Omental fat pad (tissue), 4 donors: ENCODE measurements around the gene BOD1. TPM values are rescaled to one million over a fixed set of nuclear protein-coding genes. Genes with fewer than 3 reads are reported as not detected.
"Not testable (repeated sequence)": the region's sequence is repeated elsewhere in the genome, so short reads cannot be mapped to it uniquely, and the experiment has no call there.

Experiments
- ATAC-seq: fragments of 150-250 bp; one replicate; pipeline ENCODE4 v1.9.1; 2016; ENCODE audit warnings: mild to moderate bottlenecking, moderate library complexity; ENCODE audit not compliant: low FRiP score
- DNase-seq: peaks from one replicate; pipeline ENCODE4 v3.0.0-alpha.2; 2019; ENCODE audit warnings: low spot score
- CTCF ChIP-seq, 3 donors: fragments of 450-650 bp; IDR thresholded peaks; one replicate each; pipeline ENCODE4 v1.5.1; 2016 to 2017; ENCODE audit warnings: antibody characterized with exemption in 3 of 3, mild to moderate bottlenecking in 3 of 3, moderate library complexity in 2 of 3
- total RNA-seq, 4 donors: library from RNA; depleted of rRNA; stranded (reverse); fragments of >200 nt; gene quantifications; one replicate each; pipeline ENCODE4 v1.1.0, GENCODE V29; 2016

Gene BOD1
- total RNA-seq, 4 donors from 2014 or later: 52.9 to 63.1 (median 57.8) TPM

GRCh38 chr5:173592050-173592669, 24.3 kb downstream of the BOD1 start:
- TF ChIP-seq CTCF (IDR thresholded peaks at IDR 0.05): no peak
- ATAC-seq: no peak
- no peak for DNase-seq

GRCh38 chr5:173591056-173591514, 25.4 kb downstream of the BOD1 start:
- DNase-seq (no peak), ATAC-seq (no peak)
- no peak for TF ChIP-seq CTCF (IDR thresholded peaks at IDR 0.05)

- TF ChIP-seq CTCF (IDR thresholded peaks at IDR 0.05): no peak
- no peak for DNase-seq
These were observed 25.9 kb downstream of the BOD1 start for GRCh38 chr5:173590436-173591055.

GRCh38 chr5:173586133-173586532, 30.3 kb downstream of the BOD1 start:
- not testable (repeated sequence) for DNase-seq, ATAC-seq

More at GRCh38 chr5:173590436-173591055, 25.9 kb downstream of the BOD1 start:
- no peak for ATAC-seq

GRCh38 chr5:173583346-173583745, 33.1 kb downstream of the BOD1 start:
- DNase-seq (no peak), ATAC-seq (no peak)

GRCh38 chr5:173582216-173583111, 34.0 kb downstream of the BOD1 start:
- TF ChIP-seq CTCF (IDR thresholded peaks at IDR 0.05): no peak
- DNase-seq (no peak), ATAC-seq (no peak)

More at GRCh38 chr5:173583346-173583745, 33.1 kb downstream of the BOD1 start:
- no peak for TF ChIP-seq CTCF (IDR thresholded peaks at IDR 0.05)
